Keratinocyte (primary cell): Measurements from ENCODE around the gene RAB44.

ENCODE experiments used
- EZH2 ChIP-seq: IDR thresholded peaks from one replicate; pipeline ENCODE4 v1.6.1; 2012; ENCODE audit warnings: inconsistent platforms, mild to moderate bottlenecking, low read length, moderate library complexity
- TF ChIP-seq, protein P1 (sequence below), 3 experiments: IDR thresholded peaks in 1 of 3; conservative IDR thresholded peaks in 1 of 3; optimal IDR thresholded peaks in 1 of 3; 2 replicates in 2 of 3; 3 replicates in 1 of 3; pipeline versions ENCODE3 to v1.5.1; 2011; ENCODE audit warnings: low read length in 3 of 3, mild to moderate bottlenecking in 3 of 3, moderate library complexity in 2 of 3, control low read depth in 1 of 3, inconsistent platforms in 1 of 3; ENCODE audit not compliant: insufficient read depth in 2 of 3; ENCODE audit errors: extremely low read depth in 1 of 3

DNA sequence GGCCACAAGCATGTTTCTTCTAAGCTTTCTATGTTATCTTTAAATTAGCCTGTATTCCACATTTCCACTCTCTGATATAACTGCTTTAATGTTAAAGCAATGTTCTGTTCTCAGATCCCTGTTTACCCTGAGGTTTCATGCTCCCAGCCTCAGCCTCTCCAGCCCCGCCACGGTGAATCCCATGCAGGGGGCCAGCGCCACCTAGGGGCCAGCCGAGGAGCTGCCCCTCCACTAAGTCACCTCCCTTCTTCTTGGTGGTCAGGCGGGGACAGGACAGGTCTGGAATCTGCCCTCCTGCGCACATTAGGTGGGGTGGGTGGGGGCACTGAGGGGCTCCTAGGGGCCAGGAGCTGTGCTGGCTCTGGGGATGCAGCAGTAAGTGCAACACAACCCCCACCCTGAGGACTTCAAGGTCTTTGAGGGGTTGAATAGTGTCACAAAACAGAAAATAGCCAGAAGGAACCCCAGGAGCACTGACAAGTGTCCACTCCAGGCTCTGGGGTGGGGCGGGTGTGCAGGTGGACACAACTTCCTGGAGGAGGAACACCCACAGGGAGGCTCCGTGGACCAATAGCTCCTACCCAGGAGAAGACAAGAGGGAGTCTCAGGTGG is 61.6 kb downstream of the RAB44 start:
- TF ChIP-seq, protein P1, sequence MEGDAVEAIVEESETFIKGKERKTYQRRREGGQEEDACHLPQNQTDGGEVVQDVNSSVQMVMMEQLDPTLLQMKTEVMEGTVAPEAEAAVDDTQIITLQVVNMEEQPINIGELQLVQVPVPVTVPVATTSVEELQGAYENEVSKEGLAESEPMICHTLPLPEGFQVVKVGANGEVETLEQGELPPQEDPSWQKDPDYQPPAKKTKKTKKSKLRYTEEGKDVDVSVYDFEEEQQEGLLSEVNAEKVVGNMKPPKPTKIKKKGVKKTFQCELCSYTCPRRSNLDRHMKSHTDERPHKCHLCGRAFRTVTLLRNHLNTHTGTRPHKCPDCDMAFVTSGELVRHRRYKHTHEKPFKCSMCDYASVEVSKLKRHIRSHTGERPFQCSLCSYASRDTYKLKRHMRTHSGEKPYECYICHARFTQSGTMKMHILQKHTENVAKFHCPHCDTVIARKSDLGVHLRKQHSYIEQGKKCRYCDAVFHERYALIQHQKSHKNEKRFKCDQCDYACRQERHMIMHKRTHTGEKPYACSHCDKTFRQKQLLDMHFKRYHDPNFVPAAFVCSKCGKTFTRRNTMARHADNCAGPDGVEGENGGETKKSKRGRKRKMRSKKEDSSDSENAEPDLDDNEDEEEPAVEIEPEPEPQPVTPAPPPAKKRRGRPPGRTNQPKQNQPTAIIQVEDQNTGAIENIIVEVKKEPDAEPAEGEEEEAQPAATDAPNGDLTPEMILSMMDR (optimal IDR thresholded peaks at IDR 0.05 in 1 of 3, IDR thresholded peaks at IDR 0.05 in 1 of 3, conservative IDR thresholded peaks at IDR 0.05 in 1 of 3; ENCODE audit: extremely low read depth in 1 of 3, insufficient read depth in 2 of 3, low read length in 3 of 3) = peak in 2 of 3 experiments; percentile 94 to 96
- TF ChIP-seq EZH2 = no peak
